ENCODE data around the gene SPACDR.
"Not testable (repeated sequence)": the region's sequence is repeated elsewhere in the genome, so short reads cannot be mapped to it uniquely, and the experiment has no call there.

The SPACDR gene

DNA sequence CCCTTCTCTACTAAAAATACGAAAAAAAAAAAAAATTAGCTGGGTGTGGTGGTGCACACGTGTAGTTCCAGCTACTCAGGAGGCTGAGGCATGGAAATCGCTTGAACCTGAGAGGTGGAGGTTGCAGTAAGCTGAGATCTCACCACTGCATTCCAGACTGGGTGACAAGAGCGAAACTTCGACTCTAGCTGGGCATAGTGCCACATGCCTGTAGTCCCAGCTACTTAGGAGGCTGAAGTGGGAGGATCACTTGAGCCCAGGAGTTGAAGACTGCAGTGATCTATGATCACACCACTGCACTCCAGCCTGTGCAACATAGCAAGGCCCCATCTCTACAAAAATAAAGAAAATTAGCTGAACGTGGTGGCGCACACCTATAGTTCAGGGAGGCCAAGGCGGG lies 1.2 kb upstream of the SPACDR start:
- DNase-seq, result no peak

GRCh38 chr7:100464791-100465190 lies 731 bp upstream of the SPACDR start:
- DNase-seq, result no peak

DNA sequence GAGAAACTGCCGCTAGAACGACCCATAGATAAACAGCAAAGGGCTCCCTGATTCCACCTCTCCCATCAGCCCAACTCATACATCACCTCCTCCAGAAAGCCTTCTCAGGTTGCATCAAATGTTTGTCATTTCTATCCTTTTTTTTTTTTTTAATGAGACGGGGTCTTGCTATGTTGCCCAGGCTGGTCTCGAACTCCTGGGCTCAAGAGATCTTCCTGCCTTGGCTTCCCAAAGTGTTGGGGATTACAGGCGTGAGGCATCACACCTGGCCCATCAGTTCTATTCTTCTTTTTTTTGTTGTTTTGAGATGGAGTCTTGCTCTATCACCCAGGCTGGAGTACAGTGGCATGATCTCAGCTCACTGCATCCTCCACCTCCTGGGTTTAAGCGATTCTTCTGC lies 7.0 kb downstream of the SPACDR start:
- DNase-seq, result no peak

GRCh38 chr7:100456562-100456961 lies 7.5 kb downstream of the SPACDR start:
- no peak for DNase-seq

DNA sequence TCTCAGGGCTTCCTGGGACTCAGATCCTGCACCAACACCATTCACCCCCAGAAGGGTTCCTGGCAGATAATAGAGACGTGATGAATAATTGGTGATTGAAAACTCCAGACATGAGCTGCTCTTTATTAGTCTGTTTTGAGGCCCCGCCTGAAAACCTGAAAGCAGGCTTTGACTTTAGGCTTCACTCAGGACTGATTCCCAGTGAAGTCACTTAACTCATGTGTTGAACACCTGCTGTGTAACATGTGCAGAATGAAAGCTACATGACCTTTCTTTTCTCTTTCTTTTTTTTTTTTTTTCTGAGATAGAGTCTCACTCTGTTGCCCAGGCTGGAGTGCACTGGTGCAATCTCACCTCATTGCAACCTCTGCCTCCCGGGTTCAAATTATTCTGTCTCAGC lies 8.9 kb downstream of the SPACDR start:
- DNase-seq, result no peak

- not testable (repeated sequence) for DNase-seq
These were observed 10.2 kb downstream of the SPACDR start for GRCh38 chr7:100453854-100454253.

DNA sequence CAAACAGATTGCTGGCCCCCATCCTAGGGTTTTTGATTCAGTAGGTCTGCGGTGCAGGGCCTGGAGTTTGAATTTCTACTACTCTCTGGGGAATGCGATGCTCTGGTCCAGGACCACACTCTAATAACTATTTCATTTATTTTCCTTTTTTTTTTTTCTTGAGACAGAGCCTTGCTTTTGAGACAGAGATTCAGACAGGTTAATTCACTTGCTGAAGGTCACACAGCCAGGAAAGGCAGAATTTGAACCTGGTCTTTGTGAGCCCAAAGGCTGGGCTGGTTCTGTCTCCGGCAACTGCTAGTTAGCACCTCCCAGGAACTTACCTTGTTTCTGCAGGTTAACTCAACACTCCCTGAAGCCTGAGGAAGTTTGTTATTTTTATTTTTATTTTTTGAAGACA lies 11.5 kb downstream of the SPACDR start:
- no peak for DNase-seq

DNA sequence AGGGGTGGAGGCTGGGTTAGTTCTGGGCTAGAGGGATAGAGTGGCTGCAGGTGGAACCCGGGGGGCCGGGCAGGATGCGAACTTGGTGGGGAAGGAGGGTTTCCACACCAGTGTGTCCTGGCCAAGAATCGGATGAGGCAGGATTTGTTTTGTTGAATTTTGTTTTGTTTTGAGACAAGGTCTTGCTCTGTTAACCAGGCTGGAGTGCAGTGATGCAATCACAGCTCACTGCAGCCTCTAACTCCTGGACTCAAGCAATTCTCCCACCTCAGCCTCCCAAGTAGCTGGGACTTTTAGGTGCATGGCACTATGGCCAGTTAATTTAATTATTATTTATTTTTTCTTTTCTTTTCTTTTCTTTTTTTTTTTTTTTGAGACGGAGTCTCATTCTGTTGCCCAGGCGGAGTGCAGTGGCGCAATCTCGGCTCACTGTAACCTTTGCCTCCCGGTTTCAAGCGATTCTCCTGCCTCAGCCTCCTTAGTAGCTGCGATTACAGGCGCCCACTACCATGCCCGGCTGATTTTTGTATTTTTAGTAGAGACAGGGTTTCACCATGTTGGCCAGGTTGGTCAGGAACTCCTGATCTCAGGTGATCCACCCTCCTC lies 14.8 kb downstream of the SPACDR start:
- DNase-seq, result no peak

DNA sequence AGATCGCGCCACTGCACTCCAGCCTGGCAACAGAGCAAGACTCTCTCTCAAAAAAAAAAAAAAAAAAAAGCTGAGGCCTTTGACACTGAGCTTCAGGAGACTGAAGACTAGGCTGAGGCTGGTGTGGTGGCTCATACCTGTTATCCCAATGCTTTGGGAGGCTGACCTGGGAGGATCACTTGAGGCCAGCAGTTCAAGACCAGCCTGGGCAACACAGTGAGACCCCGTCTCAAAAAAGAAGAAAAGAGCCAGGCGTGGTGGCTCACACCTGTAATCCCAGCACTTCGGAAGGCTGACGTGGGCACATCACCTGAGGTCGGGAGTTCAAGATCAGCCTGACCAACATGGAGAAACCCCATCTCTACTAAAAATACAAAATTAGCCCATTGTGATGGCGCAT lies 16.7 kb downstream of the SPACDR start:
- DNase-seq, result not testable (repeated sequence)

- DNase-seq, result no peak
These were observed 18.0 kb downstream of the SPACDR start for GRCh38 chr7:100446040-100446439.

- no peak for DNase-seq
These were observed 19.5 kb downstream of the SPACDR start for GRCh38 chr7:100444311-100445278.

- no peak for DNase-seq
These were observed 20.8 kb downstream of the SPACDR start for GRCh38 chr7:100443096-100443840.

DNA sequence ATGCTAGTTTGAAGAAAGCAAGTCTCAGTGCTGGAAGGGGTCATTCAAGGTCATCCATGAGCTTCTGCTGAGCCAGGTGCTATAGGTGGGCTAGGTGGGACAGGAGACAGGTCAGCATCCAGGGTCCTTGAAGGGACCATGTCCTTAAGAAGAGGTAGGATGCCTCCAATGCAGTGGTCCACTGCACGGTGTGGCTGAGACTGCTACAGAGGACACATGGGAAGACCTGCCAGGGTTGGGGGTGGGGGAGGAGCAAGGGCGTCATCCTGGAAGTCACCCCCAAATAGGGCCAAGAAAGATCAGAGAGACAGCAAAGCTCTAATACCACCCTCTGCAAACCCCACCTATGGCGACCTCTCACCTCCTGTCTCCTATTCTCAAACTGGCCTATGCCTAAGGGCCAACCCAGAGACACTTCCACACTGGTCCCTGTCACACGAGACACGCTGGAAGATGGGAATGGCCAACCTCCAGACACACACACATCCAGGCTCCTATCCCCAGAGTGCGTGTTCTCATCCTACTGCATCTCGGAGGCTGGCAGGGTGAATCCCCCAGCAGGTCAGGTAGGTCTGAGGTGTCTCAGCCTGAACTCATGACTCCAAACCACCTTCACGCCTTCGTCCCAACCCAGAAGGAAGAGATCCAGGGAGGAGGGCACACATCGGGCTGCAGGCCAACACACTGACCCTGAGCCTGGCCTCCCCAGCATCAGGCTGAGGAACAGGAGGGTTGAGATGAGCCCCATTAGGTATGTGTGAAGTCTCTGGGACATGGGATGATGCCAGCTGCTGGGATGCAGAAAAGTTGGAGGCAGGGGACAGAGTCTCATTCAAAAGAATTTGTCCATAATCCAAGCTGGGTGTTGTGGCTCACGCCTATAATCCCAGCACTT lies 22.2 kb downstream of the SPACDR start:
- no peak for DNase-seq

DNA sequence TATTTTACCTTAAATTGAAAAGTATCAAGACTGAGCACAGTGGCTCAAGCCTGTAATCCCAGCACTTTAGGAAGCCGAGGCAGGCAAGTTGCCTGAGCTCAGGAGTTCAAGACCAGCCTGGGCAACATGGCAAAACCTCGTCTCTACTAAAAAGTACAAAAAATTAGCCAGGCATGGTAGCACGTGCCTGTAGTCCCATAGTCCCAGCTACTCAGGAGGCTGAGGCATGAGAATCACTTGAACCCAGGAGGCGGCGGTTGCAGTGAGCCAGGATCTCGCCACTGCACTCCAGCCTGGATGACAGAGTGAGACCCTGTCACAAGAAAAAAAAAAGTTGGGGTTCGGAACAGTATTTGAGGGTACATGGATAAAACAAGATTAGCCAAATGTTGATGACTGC lies 24.8 kb downstream of the SPACDR start:
- DNase-seq, result not testable (repeated sequence)

DNA sequence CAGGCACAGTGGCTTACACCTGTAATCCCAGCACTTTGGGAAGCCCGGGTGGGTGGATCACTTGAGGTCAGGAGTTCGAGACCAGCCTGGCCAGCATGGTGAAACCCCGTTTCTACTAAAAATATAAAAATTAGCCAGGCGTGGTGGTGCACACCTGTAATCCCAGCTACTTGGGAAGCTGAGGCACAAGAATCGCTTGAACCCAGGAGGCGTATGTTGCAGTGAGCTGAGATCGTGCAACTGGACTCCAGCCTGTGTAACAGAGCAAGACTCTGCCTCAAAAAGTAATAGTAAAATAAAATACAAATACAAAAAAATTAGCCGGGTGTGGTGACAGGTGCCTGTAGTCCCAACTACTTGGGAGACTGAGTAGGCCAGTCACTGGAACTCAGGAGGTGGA lies 25.3 kb downstream of the SPACDR start:
- DNase-seq, result not testable (repeated sequence)

GRCh38 chr7:100438172-100438571 lies 25.9 kb downstream of the SPACDR start:
- no peak for DNase-seq

DNA sequence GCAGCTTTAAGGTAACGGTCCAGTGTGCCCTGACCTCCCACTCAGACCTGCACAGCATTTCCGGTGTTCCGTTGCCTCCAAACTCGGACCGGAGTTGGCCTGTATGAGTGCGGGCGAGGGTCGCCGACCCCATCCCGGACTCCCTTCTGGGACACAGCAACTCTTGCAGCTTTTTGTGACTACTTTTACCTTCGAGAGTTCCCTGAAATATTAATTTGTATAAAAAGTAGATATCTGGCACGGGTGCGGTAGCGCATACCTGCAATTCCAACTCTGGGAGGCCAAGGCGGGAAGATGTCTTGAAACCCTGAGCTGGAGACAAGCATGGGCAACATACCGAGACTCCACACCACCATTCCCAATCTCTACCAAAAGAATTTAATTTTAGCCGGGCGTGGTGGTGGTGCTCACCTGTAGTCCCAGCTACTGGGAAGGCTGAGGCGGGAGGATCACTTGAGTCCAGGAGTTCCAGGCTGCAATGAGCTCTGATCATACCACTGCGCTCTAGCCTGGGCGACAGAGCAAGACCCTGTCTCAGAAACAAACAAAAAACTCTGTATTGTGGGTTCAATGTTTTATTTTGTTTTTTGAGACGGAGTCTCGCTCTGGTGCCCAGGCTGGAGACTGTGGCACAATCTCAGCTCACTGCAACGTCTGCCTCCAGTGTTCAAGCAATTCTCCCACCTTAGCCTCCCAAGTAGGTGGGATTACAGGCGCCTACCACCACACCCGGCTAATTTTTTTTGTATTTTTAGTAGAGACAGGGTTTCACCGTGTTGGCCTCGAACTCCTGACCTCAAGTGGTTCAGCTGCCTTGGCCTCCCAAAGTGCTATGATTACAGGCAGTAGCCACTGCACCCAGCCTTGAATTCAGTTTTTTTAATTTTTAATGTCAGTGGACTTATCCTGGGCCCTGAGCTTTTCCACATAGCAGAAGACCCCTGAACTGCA lies 26.6 kb downstream of the SPACDR start:
- no peak for DNase-seq

- DNase-seq, result no peak
These were observed 28.4 kb downstream of the SPACDR start for GRCh38 chr7:100435401-100436304.

DNA sequence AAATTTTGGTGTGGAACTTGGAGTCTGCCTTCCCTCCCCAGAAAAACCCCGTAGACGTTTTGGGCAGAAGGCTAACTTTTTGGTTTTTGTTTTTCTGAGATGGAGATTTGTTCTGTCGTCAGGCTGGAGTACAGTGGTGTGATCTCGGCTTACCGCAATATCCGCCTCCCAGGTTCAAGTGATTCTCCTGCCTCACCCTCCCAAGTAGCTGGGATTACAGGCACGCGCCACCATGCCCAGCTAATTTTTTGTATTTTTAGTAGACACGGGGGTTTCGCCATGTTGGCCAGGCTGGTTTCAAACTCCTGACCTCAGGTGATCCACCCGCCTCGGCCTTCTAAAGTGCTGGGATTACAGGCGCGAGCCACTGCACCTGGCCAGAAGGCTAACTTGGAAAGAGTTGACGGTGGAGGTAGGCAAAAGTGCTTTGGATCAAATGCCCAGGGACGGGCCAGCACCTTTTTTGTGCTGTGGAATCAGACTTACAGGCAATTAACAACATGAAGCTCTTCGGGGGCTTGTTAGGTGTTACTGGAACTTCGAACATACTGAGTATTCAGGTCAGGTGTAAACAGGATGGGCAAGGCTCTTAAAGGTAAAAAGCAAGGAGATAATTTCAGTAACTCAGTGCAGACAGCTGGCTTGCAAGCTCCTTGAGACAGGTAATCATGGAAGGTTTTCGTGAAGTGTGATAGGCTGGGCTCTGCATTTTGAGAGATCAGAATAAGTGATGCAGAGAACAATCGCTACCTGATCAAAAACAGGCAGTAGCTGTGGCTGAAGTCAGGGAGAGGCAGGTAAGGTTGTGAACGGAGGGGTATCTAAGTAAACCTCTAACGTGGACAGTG lies 29.5 kb downstream of the SPACDR start:
- DNase-seq, result no peak

Data from GOT3 (cell line).